Cardiac septum (tissue), 1 donor: ENCODE measurements around the gene PRKAR2A. TPM values are rescaled to one million over a fixed set of nuclear protein-coding genes. Genes with fewer than 3 reads are reported as not detected.

ENCODE experiments used
- DNase-seq: peaks from one replicate; pipeline ENCODE4 v3.0.0-alpha.2; 2020; ENCODE audit warnings: low spot score
- intact Hi-C: fragments of 100-400 bp; cut with DNase I; formaldehyde crosslinking; loops from one replicate; pipeline ENCODE4 v1.14.0; 2022
- long read RNA-seq: library from polyadenylated mRNA; unstranded; transcript quantifications from one replicate; pipeline ENCODE4 v2.0.0, GENCODE V29; 2021
- total RNA-seq: library from RNA; stranded (reverse); fragmentation: NEBNext Ultra II Directional; extraction: Animal tissue kit (Norgen Biotek cat#: 25700); gene quantifications from one replicate; pipeline ENCODE4 v1.2.1, GENCODE V29; 2021
- donor health status: DM: no; HTN: no; CAD: no.

PRKAR2A gene
- total RNA-seq: 48.1 TPM
- long read RNA-seq, full-length matches to known transcripts: 18 of 39 reads
- long read RNA-seq, partial matches to known transcripts: 5 of 39 reads
- long read RNA-seq, other reads (novel, unspliced or antisense): 16 of 39 reads

GRCh38 chr3:48847504-48848423 is at the start of gene PRKAR2A:
PRKAR2A (minus strand) TSS chr3:48847874; CDS start chr3:48847596, 278 bp downstream.
- peak; percentile 95 for DNase-seq
- intact Hi-C loops: loop anchor here (2.0 to 5.0 kb wide), 4 partner anchors 50 to 160 kb away; partner anchors contain the start of genes ARIH2, NCKIPSD and SLC25A20

- no peak for DNase-seq
- intact Hi-C loops: loop anchor here (5.0 kb wide), 1 partner anchor 50 kb away; the partner anchor contains the start of gene PRKAR2A
Measured at GRCh38 chr3:48896936-48897335, 49.3 kb upstream of the PRKAR2A start.

GRCh38 chr3:48894516-48894915 is 46.8 kb upstream of the PRKAR2A start:
- DNase-seq: no peak
- intact Hi-C loops: no loop called here

- intact Hi-C loops: no loop called here
- DNase-seq: no peak
Measured at GRCh38 chr3:48891606-48892005, 43.9 kb upstream of the PRKAR2A start.

GRCh38 chr3:48885753-48886152 is 38.1 kb upstream of the PRKAR2A start:
- intact Hi-C loops: no loop called here
- no peak for DNase-seq

GRCh38 chr3:48881652-48882114 is 34.0 kb upstream of the PRKAR2A start:
- intact Hi-C loops: no loop called here
- DNase-seq: no peak

- intact Hi-C loops: no loop called here
- DNase-seq: no peak
Measured at GRCh38 chr3:48881006-48881405, 33.3 kb upstream of the PRKAR2A start.

- intact Hi-C loops: no loop called here
- DNase-seq: no peak
Measured at GRCh38 chr3:48879994-48880377, 32.3 kb upstream of the PRKAR2A start.

- intact Hi-C loops: no loop called here
Measured at GRCh38 chr3:48879307-48879993, 31.8 kb upstream of the PRKAR2A start.

GRCh38 chr3:48877671-48878070 is 30.0 kb upstream of the PRKAR2A start:
- intact Hi-C loops: no loop called here
- no peak for DNase-seq

More at GRCh38 chr3:48879307-48879993, 31.8 kb upstream of the PRKAR2A start:
- DNase-seq: no peak

GRCh38 chr3:48863122-48863521 is 15.4 kb upstream of the PRKAR2A start:
- DNase-seq: no peak
- intact Hi-C loops: no loop called here

- DNase-seq: no peak
- intact Hi-C loops: no loop called here
Measured at GRCh38 chr3:48859206-48859605, 11.5 kb upstream of the PRKAR2A start.

GRCh38 chr3:48858709-48859108 is 11.0 kb upstream of the PRKAR2A start:
- intact Hi-C loops: no loop called here
- no peak for DNase-seq

GRCh38 chr3:48857641-48858040 is 10.0 kb upstream of the PRKAR2A start:
- intact Hi-C loops: no loop called here
- no peak for DNase-seq

- intact Hi-C loops: no loop called here
- peak; percentile 60 for DNase-seq
Measured at GRCh38 chr3:48856469-48856868, 8.8 kb upstream of the PRKAR2A start.

- intact Hi-C loops: no loop called here
- DNase-seq: peak; percentile 38
Measured at GRCh38 chr3:48855681-48856447, 8.2 kb upstream of the PRKAR2A start.

- intact Hi-C loops: no loop called here
- no peak for DNase-seq
Measured at GRCh38 chr3:48852151-48852550, 4.5 kb upstream of the PRKAR2A start.

GRCh38 chr3:48851407-48851806 is 3.7 kb upstream of the PRKAR2A start:
- intact Hi-C loops: no loop called here
- DNase-seq: no peak

GRCh38 chr3:48848816-48849515 is 1.3 kb upstream of the PRKAR2A start:
- intact Hi-C loops: loop anchor here (5.0 kb wide), 3 partner anchors 48 to 162 kb away; partner anchors contain the start of genes NCKIPSD and SLC25A20
- DNase-seq: no peak
